ENCODE results near the gene GCC2. TPM values are rescaled to one million over a fixed set of nuclear protein-coding genes. Genes with fewer than 3 reads are reported as not detected.

GCC2 gene
- total and polyA plus RNA-seq, 9 of the 15 experiments (the other 6 are each of a cell fraction or from before 2014, with no cell fraction given), result 11.4 to 35.7 (median 19.9) TPM

DNA sequence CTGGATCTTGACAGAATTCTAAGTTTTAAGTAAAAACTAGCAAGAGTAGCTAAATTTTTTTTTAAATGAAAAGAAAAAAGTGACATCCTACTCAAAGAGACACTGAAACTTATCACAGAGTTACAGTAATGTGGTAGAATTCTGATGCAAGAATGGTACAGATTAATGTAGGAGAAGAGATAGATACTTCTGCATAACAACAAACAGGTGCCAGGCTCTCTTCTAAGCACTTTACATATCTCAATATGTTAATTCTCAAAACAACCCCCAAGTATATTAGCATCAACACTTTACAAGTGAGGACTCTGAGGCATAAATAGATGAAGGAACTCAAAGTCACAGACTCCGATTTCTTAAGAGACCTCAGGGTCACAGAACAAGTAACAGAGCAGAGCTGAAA is 28.1 kb downstream of the GCC2 start:
- ATAC-seq (no peak), FAIRE-seq (no peak), DNase-seq (ENCODE audit: extremely low read depth in 1 of 4, low spot score in 3 of 4) (no peak)
- Histone ChIP-seq H3K9me3 (replicated peaks; ENCODE audit: control insufficient read depth, insufficient read depth, low read depth, low read length) (no peaks in the 10 kb centered on the region), H3K79me2 (ENCODE audit: control insufficient read depth, insufficient read depth, low read length) (no peaks in the 10 kb centered on the region), H3K4me2 (ENCODE audit: insufficient read depth, low read length) (no peak overlapping the region), H3K4me3 (no peak overlapping the region), H3K9ac (ENCODE audit: insufficient read depth in 1 of 2, low read depth in 2 of 2, low read length in 2 of 2) (no peak overlapping the region), H2AFZ (ENCODE audit: low read depth, low read length) (no peak overlapping the region), H3K27me3 (ENCODE audit: control insufficient read depth in 2 of 2, insufficient read depth in 2 of 2, low read length in 2 of 2) (no peaks in the 10 kb centered on the region), H3K27ac (ENCODE audit: extremely low read depth, low read depth, low read length) (no peak overlapping the region), H4K20me1 (replicated peaks; ENCODE audit: control insufficient read depth, insufficient read depth, low read length) (no peaks in the 10 kb centered on the region), H3K4me1 (replicated peaks in 1 of 2; ENCODE audit: control insufficient read depth in 2 of 2, insufficient read depth in 2 of 2, low read length in 2 of 2) (no peaks in the 10 kb centered on the region), H3K9me1 (ENCODE audit: control insufficient read depth, insufficient read depth, low read length) (no peaks in the 10 kb centered on the region), H3K36me3 (ENCODE audit: control insufficient read depth, insufficient read depth, low read length) (peaks cover 54% of the 10 kb centered on the region; the same call in 1 of the 3 replicates)
- TF ChIP-seq SAFB2 (IDR thresholded peaks at IDR 0.05; ENCODE audit: borderline replicate concordance, low read depth, low read length, severe bottlenecking) (no peak), MEF2A (IDR thresholded peaks at IDR 0.05; ENCODE audit: control insufficient read depth, low read depth, low read length) (no peak), ZNF175 (CRISPR knock-in tag; IDR thresholded peaks at IDR 0.05; ENCODE audit: low read depth) (no peak), CHD4 (IDR thresholded peaks at IDR 0.05; ENCODE audit: insufficient read depth, insufficient replicate concordance, low read depth, low read length, poor library complexity, severe bottlenecking) (no peak), ZNF830 (CRISPR knock-in tag; IDR thresholded peaks at IDR 0.05) (no peak), KDM2B (CRISPR knock-in tag; IDR thresholded peaks at IDR 0.05) (no peak), EGR1 (conservative IDR thresholded peaks at IDR 0.05) (no peak), ZNF77 (CRISPR knock-in tag; IDR thresholded peaks at IDR 0.05) (no peak)
- TF ChIP-seq, protein P1, sequence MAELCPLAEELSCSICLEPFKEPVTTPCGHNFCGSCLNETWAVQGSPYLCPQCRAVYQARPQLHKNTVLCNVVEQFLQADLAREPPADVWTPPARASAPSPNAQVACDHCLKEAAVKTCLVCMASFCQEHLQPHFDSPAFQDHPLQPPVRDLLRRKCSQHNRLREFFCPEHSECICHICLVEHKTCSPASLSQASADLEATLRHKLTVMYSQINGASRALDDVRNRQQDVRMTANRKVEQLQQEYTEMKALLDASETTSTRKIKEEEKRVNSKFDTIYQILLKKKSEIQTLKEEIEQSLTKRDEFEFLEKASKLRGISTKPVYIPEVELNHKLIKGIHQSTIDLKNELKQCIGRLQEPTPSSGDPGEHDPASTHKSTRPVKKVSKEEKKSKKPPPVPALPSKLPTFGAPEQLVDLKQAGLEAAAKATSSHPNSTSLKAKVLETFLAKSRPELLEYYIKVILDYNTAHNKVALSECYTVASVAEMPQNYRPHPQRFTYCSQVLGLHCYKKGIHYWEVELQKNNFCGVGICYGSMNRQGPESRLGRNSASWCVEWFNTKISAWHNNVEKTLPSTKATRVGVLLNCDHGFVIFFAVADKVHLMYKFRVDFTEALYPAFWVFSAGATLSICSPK (IDR thresholded peaks at IDR 0.05; ENCODE audit: borderline replicate concordance), result no peak
- TF ChIP-seq, protein P2, sequence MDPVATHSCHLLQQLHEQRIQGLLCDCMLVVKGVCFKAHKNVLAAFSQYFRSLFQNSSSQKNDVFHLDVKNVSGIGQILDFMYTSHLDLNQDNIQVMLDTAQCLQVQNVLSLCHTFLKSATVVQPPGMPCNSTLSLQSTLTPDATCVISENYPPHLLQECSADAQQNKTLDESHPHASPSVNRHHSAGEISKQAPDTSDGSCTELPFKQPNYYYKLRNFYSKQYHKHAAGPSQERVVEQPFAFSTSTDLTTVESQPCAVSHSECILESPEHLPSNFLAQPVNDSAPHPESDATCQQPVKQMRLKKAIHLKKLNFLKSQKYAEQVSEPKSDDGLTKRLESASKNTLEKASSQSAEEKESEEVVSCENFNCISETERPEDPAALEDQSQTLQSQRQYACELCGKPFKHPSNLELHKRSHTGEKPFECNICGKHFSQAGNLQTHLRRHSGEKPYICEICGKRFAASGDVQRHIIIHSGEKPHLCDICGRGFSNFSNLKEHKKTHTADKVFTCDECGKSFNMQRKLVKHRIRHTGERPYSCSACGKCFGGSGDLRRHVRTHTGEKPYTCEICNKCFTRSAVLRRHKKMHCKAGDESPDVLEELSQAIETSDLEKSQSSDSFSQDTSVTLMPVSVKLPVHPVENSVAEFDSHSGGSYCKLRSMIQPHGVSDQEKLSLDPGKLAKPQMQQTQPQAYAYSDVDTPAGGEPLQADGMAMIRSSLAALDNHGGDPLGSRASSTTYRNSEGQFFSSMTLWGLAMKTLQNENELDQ (CRISPR knock-in tag; IDR thresholded peaks at IDR 0.05; ENCODE audit: borderline replicate concordance), result no peak
- TF ChIP-seq, protein P3, sequence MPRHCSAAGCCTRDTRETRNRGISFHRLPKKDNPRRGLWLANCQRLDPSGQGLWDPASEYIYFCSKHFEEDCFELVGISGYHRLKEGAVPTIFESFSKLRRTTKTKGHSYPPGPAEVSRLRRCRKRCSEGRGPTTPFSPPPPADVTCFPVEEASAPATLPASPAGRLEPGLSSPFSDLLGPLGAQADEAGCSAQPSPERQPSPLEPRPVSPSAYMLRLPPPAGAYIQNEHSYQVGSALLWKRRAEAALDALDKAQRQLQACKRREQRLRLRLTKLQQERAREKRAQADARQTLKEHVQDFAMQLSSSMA (CRISPR knock-in tag; IDR thresholded peaks at IDR 0.05), result no peak
- TF ChIP-seq, protein P4, sequence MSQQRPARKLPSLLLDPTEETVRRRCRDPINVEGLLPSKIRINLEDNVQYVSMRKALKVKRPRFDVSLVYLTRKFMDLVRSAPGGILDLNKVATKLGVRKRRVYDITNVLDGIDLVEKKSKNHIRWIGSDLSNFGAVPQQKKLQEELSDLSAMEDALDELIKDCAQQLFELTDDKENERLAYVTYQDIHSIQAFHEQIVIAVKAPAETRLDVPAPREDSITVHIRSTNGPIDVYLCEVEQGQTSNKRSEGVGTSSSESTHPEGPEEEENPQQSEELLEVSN (IDR thresholded peaks at IDR 0.05; ENCODE audit: borderline replicate concordance in 1 of 2, extremely low read depth in 1 of 2, insufficient read depth in 1 of 2, insufficient read length in 1 of 2, low read depth in 1 of 2, low read length in 1 of 2, poor library complexity in 1 of 2, severe bottlenecking in 1 of 2), result no peak
- 93% methylated on average over 1 of the region's 1 CpG for WGBS (ENCODE audit: insufficient coverage, low coverage, missing lambda C conversion rate)
- BruUV-seq (replicated peaks), result no TSS peak
- in situ Hi-C loops (cut with MboI) (no loop called here), intact Hi-C loops (cut with micrococcal nuclease) (no loop called here)
- ChIA-PET POLR2A (no interaction called here), CTCF (ENCODE audit: low intra/inter-chr PET ratio) (no interaction called here)
